ENCODE data around the gene GFER.

GFER gene

GRCh38 chr16:1982013-1982433 lies 2.0 kb upstream of the GFER start:
- no peaks in the 10 kb centered on the region for H3K9me3 ChIP-seq (ENCODE audit: control insufficient read depth, low read length)
- no peak overlapping the region for H3K4me3 ChIP-seq (ENCODE audit: insufficient read depth, low read depth, low read length)
- H3K4me1 ChIP-seq (ENCODE audit: control insufficient read depth, insufficient read depth, low read length), result peaks cover 26% of the 10 kb centered on the region
- H3K36me3 ChIP-seq (ENCODE audit: control insufficient read depth, insufficient read depth, low read length), result peaks cover 32% of the 10 kb centered on the region
- H3K27me3 ChIP-seq (ENCODE audit: control insufficient read depth, insufficient read depth, low read length, poor library complexity, severe bottlenecking), result peaks cover 51% of the 10 kb centered on the region
- no peak overlapping the region for H3K27ac ChIP-seq (ENCODE audit: insufficient read depth, low read depth, low read length, poor library complexity, severe bottlenecking)
- WGBS, 2 experiments, result 73 to 75% methylated on average over 5 of the region's 5 CpGs

GRCh38 chr16:1982991-1983543 lies 926 bp upstream of the GFER start:
- no peaks in the 10 kb centered on the region for H3K9me3 ChIP-seq (ENCODE audit: control insufficient read depth, low read length)
- H3K36me3 ChIP-seq (ENCODE audit: control insufficient read depth, insufficient read depth, low read length), result peaks cover 25% of the 10 kb centered on the region
- H3K4me1 ChIP-seq (ENCODE audit: control insufficient read depth, insufficient read depth, low read length), result peaks cover 26% of the 10 kb centered on the region
- WGBS, 2 experiments, result 36 to 37% methylated on average over 19 of the region's 19 CpGs
- no peak overlapping the region for H3K27ac ChIP-seq (ENCODE audit: insufficient read depth, low read depth, low read length, poor library complexity, severe bottlenecking)
- H3K4me3 ChIP-seq (ENCODE audit: insufficient read depth, low read depth, low read length), result peak overlapping the region; percentile 71
- peaks cover 51% of the 10 kb centered on the region for H3K27me3 ChIP-seq (ENCODE audit: control insufficient read depth, insufficient read depth, low read length, poor library complexity, severe bottlenecking)

- 7 to 9% methylated on average over 58 of the region's 58 CpGs for WGBS, 2 experiments
- H3K4me3 ChIP-seq (ENCODE audit: insufficient read depth, low read depth, low read length), result peak overlapping the region; percentile 71
- H3K4me1 ChIP-seq (ENCODE audit: control insufficient read depth, insufficient read depth, low read length), result peaks cover 29% of the 10 kb centered on the region
- H3K36me3 ChIP-seq (ENCODE audit: control insufficient read depth, insufficient read depth, low read length), result peaks cover 18% of the 10 kb centered on the region
- H3K9me3 ChIP-seq (ENCODE audit: control insufficient read depth, low read length), result no peaks in the 10 kb centered on the region
- H3K27ac ChIP-seq (ENCODE audit: insufficient read depth, low read depth, low read length, poor library complexity, severe bottlenecking), result peak overlapping the region; percentile 63
- peaks cover 51% of the 10 kb centered on the region for H3K27me3 ChIP-seq (ENCODE audit: control insufficient read depth, insufficient read depth, low read length, poor library complexity, severe bottlenecking)
Observed at GRCh38 chr16:1984347-1985225, 593 bp downstream of the GFER start.

- no peak overlapping the region for H3K4me3 ChIP-seq (ENCODE audit: insufficient read depth, low read depth, low read length)
- H3K27me3 ChIP-seq (ENCODE audit: control insufficient read depth, insufficient read depth, low read length, poor library complexity, severe bottlenecking), result peaks cover 51% of the 10 kb centered on the region
- WGBS, 2 experiments, result 95% methylated on average over 14 of the region's 14 CpGs
Observed at GRCh38 chr16:1985466-1986150, 1.6 kb downstream of the GFER start.

GRCh38 chr16:1987198-1987597 lies 3.2 kb downstream of the GFER start:
- no peak overlapping the region for H3K27ac ChIP-seq (ENCODE audit: insufficient read depth, low read depth, low read length, poor library complexity, severe bottlenecking)
- no peaks in the 10 kb centered on the region for H3K9me3 ChIP-seq (ENCODE audit: control insufficient read depth, low read length)
- peaks cover 50% of the 10 kb centered on the region for H3K27me3 ChIP-seq (ENCODE audit: control insufficient read depth, insufficient read depth, low read length, poor library complexity, severe bottlenecking)
- WGBS, 2 experiments, result 95% methylated on average over 10 of the region's 10 CpGs
- H3K4me3 ChIP-seq (ENCODE audit: insufficient read depth, low read depth, low read length), result no peak overlapping the region
- peaks cover 26% of the 10 kb centered on the region for H3K4me1 ChIP-seq (ENCODE audit: control insufficient read depth, insufficient read depth, low read length)
- peaks cover 18% of the 10 kb centered on the region for H3K36me3 ChIP-seq (ENCODE audit: control insufficient read depth, insufficient read depth, low read length)

More at GRCh38 chr16:1985466-1986150, 1.6 kb downstream of the GFER start:
- Histone ChIP-seq H3K4me1 (ENCODE audit: control insufficient read depth, insufficient read depth, low read length) (peaks cover 33% of the 10 kb centered on the region), H3K36me3 (ENCODE audit: control insufficient read depth, insufficient read depth, low read length) (peaks cover 18% of the 10 kb centered on the region), H3K27ac (ENCODE audit: insufficient read depth, low read depth, low read length, poor library complexity, severe bottlenecking) (no peak overlapping the region), H3K9me3 (ENCODE audit: control insufficient read depth, low read length) (no peaks in the 10 kb centered on the region)

- WGBS, 2 experiments, result 9% methylated on average over 67 of the region's 67 CpGs
Observed at GRCh38 chr16:1989209-1990100, 5.5 kb downstream of the GFER start, which contains the start of gene SYNGR3. TSS of gene SYNGR3 (plus strand) at chr16:1989970. CDS start at chr16:1990103, 133 bp downstream.

GRCh38 chr16:1990101-1990350 lies 6.0 kb downstream of the GFER start:
- H3K36me3 ChIP-seq (ENCODE audit: control insufficient read depth, insufficient read depth, low read length), result peaks cover 18% of the 10 kb centered on the region
- H3K9me3 ChIP-seq (ENCODE audit: control insufficient read depth, low read length), result no peaks in the 10 kb centered on the region
- H3K27me3 ChIP-seq (ENCODE audit: control insufficient read depth, insufficient read depth, low read length, poor library complexity, severe bottlenecking), result peaks cover 49% of the 10 kb centered on the region
- H3K4me1 ChIP-seq (ENCODE audit: control insufficient read depth, insufficient read depth, low read length), result peaks cover 15% of the 10 kb centered on the region
- no peak overlapping the region for H3K27ac ChIP-seq (ENCODE audit: insufficient read depth, low read depth, low read length, poor library complexity, severe bottlenecking)
- WGBS, 2 experiments, result 0 to 1% methylated on average over 23 to 25 of the region's 25 CpGs
- peak overlapping the region; percentile 42 for H3K4me3 ChIP-seq (ENCODE audit: insufficient read depth, low read depth, low read length)

More at GRCh38 chr16:1989209-1990100, 5.5 kb downstream of the GFER start, which contains the start of gene SYNGR3:
- Histone ChIP-seq H3K27ac (ENCODE audit: insufficient read depth, low read depth, low read length, poor library complexity, severe bottlenecking) (no peak within 1 kb of the TSS), H3K27me3 (ENCODE audit: control insufficient read depth, insufficient read depth, low read length, poor library complexity, severe bottlenecking) (peaks cover 49% of the 10 kb centered on the region), H3K36me3 (ENCODE audit: control insufficient read depth, insufficient read depth, low read length) (peaks cover 18% of the 10 kb centered on the region), H3K4me3 (ENCODE audit: insufficient read depth, low read depth, low read length) (peak within 1 kb of the TSS; percentile 42), H3K4me1 (ENCODE audit: control insufficient read depth, insufficient read depth, low read length) (peaks cover 15% of the 10 kb centered on the region), H3K9me3 (ENCODE audit: control insufficient read depth, low read length) (no peaks in the 10 kb centered on the region)

GRCh38 chr16:1990351-1991134 lies 6.5 kb downstream of the GFER start:
- H3K36me3 ChIP-seq (ENCODE audit: control insufficient read depth, insufficient read depth, low read length), result peaks cover 16% of the 10 kb centered on the region

GRCh38 chr16:1991135-1991551 lies 7.2 kb downstream of the GFER start:
- WGBS, 2 experiments, result 15% methylated on average over 18 of the region's 18 CpGs
- Histone ChIP-seq H3K4me3 (ENCODE audit: insufficient read depth, low read depth, low read length) (peak overlapping the region; percentile 42), H3K27me3 (ENCODE audit: control insufficient read depth, insufficient read depth, low read length, poor library complexity, severe bottlenecking) (peaks cover 49% of the 10 kb centered on the region), H3K27ac (ENCODE audit: insufficient read depth, low read depth, low read length, poor library complexity, severe bottlenecking) (no peak overlapping the region), H3K36me3 (ENCODE audit: control insufficient read depth, insufficient read depth, low read length) (peaks cover 10% of the 10 kb centered on the region), H3K9me3 (ENCODE audit: control insufficient read depth, low read length) (no peaks in the 10 kb centered on the region), H3K4me1 (ENCODE audit: control insufficient read depth, insufficient read depth, low read length) (peaks cover 15% of the 10 kb centered on the region)

More at GRCh38 chr16:1990351-1991134, 6.5 kb downstream of the GFER start:
- peaks cover 49% of the 10 kb centered on the region for H3K27me3 ChIP-seq (ENCODE audit: control insufficient read depth, insufficient read depth, low read length, poor library complexity, severe bottlenecking)
- 2% methylated on average over 50 of the region's 50 CpGs for WGBS, 2 experiments
- no peaks in the 10 kb centered on the region for H3K9me3 ChIP-seq (ENCODE audit: control insufficient read depth, low read length)
- H3K4me1 ChIP-seq (ENCODE audit: control insufficient read depth, insufficient read depth, low read length), result peaks cover 15% of the 10 kb centered on the region
- H3K4me3 ChIP-seq (ENCODE audit: insufficient read depth, low read depth, low read length), result peak overlapping the region; percentile 42
- no peak overlapping the region for H3K27ac ChIP-seq (ENCODE audit: insufficient read depth, low read depth, low read length, poor library complexity, severe bottlenecking)
